Lung microvascular endothelial cell (primary cell): ENCODE measurements around the gene ESR1. TPM values are rescaled to one million over a fixed set of nuclear protein-coding genes. Genes with fewer than 3 reads are reported as not detected.
A peak's percentile ranks its signal among the peaks of the same experiment; 100 is the strongest.

Experiments
- DNase-seq, 2 donors: peaks; one replicate each; pipeline versions ENCODE4 v3.0.0 to v3.0.0-alpha.2; 2010; ENCODE audit warnings: low read depth in 2 of 2
- total RNA-seq: library from RNA; depleted of rRNA; stranded (reverse); fragments of >200 nt; gene quantifications from 2 replicates; pipeline ENCODE4 v1.2.1, GENCODE V29; 2014

The ESR1 gene
- total RNA-seq = under 0.01 TPM in 2 replicates

DNA sequence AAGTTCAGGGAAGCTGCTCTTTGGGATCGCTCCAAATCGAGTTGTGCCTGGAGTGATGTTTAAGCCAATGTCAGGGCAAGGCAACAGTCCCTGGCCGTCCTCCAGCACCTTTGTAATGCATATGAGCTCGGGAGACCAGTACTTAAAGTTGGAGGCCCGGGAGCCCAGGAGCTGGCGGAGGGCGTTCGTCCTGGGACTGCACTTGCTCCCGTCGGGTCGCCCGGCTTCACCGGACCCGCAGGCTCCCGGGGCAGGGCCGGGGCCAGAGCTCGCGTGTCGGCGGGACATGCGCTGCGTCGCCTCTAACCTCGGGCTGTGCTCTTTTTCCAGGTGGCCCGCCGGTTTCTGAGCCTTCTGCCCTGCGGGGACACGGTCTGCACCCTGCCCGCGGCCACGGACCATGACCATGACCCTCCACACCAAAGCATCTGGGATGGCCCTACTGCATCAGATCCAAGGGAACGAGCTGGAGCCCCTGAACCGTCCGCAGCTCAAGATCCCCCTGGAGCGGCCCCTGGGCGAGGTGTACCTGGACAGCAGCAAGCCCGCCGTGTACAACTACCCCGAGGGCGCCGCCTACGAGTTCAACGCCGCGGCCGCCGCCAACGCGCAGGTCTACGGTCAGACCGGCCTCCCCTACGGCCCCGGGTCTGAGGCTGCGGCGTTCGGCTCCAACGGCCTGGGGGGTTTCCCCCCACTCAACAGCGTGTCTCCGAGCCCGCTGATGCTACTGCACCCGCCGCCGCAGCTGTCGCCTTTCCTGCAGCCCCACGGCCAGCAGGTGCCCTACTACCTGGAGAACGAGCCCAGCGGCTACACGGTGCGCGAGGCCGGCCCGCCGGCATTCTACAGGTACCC, at the start of gene ESR1:
Gene ESR1 (plus strand): TSS at position 170 of the 858 bp plus-strand sequence. CDS start 231 bp downstream, at position 401.
- DNase-seq = peak in 1 of 2 donors; percentile 2

DNA sequence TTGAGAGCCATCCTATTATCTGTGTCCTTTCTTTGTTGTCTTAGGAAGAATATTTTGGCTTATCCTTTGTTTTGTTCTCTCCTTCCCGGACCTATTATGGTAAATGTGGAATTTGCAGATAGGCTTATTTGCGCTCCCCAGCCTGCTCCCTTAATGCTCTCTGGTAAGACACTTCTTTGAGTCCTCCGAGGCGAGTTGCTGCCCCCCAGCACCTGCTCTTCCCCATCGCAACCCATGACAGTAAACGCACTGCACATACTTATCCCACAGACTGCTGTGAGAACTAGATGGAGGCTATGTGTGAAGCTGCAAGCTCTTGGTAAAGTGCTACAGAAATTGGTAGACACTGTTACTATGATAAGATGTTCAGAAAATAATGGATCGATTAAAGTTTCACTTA, 47.0 kb upstream of the ESR1 start:
- DNase-seq = no peak

DNA sequence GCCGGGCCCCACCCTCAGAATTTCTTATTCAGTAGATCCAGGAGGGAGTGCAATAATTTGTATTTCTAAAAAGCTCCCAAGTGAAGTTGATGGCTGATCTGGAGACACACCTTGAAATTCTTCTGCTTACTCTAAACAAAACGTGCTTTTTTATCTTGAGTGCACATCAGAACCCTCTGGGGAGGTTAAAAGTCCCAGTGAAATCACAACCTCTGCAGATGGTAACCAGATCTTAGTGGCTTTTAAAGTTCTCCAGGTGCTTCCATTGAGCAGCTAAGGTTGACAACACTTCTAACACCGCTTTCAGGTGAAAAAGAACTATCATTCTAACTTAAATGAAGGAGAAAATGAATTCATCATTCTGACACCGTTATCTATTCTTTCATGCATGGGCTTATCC, 45.6 kb upstream of the ESR1 start:
- DNase-seq = no peak

DNA sequence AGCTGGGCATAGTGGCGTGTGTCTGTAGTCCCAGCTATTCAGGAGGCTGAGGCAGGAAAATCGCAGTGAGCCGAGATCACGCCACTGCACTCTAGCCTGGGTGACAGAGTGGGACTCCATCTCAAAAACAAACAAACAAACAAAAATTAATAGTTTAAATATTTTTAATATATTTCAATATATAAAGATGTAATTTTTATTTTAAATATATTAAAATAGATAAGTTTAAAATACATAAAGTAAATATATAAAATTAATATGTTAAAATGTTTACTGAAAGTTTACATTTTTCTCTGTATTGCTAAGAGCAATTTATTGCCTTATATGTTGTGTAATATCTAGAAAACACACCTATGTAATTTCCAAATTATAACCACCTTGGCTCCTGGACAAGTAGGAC, 44.7 kb upstream of the ESR1 start:
- DNase-seq = no peak

DNA sequence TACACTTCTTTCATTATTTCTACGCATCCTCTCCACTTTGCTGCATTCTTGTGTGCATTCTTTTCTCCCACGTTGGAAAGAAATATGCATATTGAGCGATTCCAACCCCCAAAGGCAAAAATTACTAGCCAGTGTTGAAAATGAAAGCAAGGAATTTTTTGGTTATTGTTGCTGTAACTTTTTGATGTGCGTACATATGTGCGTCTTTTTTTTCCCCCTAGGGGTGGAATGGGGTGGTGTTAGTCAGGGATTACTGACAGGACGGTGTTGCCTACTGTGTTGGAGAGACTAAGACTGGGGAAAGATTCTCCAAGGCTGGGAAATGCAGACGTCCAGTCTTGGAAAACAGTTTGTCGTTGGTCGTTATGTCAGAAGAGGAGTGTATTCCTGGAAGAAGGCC, 44.2 kb upstream of the ESR1 start:
- DNase-seq = peak in 1 of 2 donors; percentile 13

DNA sequence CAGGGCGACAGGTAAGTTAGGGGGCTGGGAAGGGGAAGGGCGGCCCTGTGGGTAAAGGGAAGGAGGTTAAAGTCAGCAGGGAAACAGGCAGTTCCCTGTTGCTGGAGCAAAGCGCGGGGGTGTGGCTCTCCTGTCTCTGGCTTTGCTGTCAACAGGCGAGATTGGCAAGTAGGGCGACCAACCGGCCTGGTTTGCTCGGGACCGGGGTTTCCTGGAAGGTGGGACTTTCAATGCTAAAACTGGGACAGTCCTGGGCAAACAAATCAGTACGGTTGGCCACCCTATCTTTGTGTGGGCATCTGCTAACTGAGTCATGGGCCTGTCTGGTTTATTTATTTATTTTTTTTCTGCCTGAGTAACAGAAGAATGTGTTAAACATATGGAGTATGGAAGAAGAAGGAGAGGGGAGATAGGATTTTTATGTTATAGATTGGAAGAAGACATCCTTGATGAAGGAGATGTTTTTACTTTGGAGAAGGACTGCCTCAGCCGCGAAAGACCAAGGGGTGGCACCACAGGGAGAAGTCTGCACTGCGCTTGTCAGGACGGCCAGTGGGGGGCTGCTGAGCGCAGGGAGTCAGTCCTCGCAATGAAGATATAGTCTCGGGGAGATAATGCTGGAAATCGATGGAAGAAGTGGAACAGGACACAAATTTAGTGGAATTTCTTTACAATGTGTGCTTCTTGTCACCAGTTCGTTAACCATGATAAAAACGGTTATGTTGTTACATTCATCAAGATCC, 43.4 kb upstream of the ESR1 start:
- DNase-seq = peak; percentile 77 to 85

DNA sequence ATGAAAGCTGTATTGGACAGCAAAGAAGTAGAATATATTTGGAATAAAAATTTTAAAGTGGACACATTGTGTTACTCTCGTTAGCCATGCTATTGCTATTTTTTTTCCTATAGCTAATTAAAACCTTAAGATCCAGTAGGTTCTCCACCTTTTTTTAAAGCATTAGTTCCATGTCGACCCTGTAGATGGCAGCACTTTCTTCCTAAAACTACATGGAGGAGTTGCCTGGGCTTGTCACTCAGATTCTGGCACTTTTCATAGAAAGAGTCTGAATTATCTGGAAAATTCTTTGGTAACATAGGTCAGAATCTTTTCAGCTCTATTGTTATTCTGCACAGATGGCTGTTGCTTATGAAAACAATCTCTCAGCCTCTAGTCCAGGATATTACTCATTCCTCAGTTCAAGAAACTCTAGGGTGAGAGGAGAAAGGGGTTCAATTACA, 42.0 kb upstream of the ESR1 start:
- DNase-seq = peak; percentile 84 to 95

DNA sequence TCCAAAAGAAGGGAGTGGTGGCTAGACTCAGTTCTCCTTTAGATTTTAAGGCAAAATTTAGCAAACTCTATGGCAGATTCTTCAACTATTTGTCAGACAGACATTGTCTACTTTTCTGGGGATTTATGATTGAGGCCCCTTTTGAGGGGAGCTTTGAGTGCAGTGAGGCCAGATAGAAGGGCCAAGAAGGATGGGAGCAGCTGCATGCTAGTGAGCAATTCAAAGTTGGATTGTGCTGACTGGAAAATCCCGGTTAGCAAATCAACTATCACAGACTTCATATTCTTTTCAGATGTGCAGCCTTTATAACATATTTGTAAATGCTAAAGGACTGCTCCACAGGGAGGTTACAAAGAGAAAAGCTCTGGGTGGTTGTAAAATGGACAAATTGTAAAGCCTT, 35.0 kb upstream of the ESR1 start:
- no peak for DNase-seq

DNA sequence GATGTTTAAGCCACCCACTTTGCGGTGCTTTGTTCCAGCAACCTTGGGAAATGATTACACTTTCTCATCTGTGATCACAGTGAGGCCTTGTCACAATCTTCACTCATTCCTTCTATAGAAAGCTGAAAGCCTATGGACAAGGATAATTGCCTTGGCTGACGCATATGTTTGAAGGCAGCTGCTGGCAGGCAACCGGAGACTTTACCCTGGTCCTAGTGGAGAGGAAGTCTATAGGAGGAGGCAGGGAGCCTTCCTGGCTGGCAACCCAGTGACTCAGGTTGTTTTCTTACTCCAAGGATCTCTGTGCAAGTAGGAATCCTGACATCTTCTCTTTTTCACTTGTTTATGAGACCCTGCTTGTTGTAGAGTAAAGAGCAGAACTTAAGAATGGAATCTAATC, 34.1 kb upstream of the ESR1 start:
- no peak for DNase-seq

DNA sequence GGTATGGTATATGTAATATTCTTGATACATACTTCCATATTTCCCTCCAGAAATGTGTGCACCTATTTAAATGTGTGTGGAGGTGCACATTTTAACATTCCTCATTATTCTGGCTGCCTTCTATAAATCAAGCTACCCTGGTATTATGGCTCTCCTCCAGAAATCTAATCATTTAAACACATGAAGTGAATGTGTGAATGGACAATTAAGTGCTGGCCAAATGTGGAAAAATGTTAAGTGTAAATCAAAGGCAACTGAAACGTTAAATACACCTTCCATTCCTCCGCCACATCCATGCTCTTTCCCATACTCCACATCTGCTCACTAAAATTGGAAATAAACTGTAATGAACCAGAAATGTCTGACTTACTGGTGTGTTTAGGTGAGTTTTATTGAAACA, 24.9 kb upstream of the ESR1 start:
- no peak for DNase-seq

DNA sequence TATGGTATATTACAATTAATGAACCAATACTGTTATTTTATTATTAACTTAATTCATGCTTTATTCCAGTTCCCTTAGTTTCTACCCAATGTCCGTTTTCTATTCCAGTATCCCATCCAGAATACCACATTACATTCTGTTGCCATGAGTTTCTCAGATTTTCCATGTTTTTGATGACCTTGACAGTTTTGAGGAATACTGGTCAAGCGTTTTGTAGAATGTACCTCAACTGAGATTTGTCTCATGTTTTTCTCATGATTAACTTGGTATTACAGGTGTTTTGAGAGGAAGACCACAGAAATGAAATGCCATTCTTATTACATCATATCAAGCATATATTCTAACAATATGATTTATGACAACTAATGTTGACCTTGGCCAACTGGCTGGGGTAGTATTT, 23.8 kb upstream of the ESR1 start:
- DNase-seq = no peak

DNA sequence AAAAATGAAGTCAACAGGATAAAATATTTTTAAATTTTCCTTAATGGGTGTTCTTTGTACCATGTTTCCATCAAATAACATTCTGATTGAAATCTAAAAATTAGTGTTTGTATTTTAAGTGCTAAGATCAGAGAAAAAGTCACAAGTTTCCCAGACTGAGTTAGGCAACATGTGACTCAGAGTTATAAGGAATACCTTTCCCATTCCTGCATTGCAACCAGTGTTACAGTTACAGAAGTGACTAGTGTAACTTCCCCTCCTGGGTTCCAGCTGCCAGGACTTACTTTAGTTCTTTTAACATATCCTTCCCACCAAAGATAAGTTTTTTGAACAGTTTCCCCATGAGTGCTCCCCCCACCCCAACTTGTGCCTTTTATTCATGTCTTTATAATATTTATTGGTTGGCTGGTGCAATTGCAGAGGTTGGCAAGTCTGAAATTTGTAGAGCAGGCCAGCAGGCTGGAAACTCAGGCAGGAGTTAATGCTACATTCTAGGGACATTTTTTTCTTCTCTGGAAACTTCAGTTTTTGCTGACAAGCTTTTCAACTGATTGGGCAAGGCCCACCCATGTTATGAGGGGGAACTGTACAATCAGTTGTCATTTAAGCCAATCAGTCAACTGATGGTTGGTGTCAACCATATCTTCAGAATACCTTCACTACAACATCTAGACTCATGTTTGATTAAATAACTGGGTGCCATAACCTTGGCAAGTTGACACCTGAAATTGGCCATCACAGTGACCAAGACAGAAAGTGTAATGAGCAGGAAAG, 22.9 kb upstream of the ESR1 start:
- DNase-seq = no peak

DNA sequence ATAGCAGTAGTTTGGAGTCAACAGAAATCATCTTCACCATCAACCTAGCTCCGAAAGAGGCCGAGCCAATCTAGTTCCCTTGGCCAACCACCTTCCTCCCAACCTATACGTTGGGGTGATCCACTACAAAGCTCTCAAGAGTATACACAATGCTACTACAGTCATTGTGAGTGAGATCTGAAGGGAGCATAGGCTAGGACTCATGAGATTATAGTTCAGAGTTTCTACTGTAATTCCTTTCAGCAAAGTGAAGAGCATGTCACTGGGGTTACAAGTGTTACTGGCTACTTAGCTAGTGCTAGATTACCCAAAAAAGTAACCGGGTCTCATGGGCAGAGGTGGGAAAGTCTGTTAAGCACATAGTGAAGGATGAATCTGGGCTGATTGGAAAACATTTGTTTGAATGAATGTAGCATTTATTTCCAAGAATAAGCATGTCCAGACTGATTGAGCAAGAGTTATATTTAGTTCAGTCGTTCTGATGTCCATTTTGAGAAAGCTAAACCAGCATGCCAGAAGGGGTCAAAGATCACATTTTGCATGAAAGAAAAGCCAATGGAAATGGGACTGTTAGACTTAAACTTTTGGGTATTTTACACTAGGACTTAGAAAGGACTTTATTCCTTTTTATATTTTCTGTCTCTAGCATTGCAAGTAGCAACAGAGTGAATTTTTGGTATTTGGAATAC, 10.5 kb upstream of the ESR1 start:
- no peak for DNase-seq

DNA sequence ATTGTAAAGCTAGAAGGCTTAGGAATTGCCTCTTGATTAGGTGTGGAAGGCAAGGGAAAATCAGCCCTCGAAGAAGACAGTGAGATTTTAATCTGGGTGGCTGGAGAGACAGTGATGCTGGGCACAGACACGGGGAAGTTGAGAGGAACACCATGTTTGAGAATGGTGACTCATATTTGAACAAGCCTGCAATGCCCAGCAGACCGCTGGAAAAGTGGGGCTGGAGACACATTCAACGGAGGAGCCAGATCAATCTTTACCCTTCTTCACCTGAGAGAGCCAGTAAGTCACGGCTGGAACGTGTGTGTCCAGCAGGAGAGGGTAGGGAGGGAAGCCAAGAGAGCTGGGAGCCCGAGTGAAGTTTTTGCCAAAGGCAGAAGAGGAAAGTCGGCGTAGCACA, 3.7 kb upstream of the ESR1 start:
- no peak for DNase-seq

DNA sequence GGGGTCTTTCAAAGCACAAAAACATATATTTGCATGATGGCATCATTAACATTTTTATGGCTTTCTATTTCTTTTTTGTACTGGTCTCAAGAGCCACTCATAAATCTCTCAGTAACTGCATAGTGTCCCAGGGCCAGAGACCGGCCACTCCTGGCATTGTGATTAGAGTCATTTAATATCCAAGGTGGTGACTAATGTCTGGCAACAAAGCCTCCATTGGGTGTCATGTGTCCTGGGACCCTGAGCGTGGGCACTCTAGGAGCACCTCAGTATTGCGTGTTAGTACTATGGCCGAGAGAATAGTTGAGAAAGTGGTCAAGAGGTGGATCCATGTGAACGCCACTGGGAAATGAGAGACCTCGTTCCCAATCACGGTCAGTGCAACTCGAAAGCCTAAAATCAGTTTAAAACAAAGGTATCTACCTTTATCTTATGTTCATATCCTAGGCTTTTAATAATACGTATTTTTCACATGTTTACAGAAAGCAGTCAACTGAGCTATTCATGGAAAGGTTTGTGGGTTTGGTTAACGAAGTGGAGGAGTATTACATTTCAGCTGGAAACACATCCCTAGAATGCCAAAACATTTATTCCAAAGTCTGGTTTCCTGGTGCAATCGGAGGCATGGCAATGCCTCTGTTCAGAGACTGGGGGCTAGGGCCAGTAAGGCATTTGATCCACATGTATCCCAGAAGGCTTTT, 2.7 kb upstream of the ESR1 start:
- no peak for DNase-seq

DNA sequence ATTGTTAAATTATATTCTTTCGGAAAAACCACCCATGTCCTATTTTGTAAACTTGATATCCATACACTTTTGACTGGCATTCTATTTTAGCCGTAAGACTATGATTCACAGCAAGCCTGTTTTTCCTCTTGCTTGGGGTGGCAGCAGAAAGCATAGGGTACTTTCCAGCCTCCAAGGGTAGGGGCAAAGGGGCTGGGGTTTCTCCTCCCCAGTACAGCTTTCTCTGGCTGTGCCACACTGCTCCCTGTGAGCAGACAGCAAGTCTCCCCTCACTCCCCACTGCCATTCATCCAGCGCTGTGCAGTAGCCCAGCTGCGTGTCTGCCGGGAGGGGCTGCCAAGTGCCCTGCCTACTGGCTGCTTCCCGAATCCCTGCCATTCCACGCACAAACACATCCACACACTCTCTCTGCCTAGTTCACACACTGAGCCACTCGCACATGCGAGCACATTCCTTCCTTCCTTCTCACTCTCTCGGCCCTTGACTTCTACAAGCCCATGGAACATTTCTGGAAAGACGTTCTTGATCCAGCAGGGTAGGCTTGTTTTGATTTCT, 2.1 kb upstream of the ESR1 start:
- DNase-seq = no peak

DNA sequence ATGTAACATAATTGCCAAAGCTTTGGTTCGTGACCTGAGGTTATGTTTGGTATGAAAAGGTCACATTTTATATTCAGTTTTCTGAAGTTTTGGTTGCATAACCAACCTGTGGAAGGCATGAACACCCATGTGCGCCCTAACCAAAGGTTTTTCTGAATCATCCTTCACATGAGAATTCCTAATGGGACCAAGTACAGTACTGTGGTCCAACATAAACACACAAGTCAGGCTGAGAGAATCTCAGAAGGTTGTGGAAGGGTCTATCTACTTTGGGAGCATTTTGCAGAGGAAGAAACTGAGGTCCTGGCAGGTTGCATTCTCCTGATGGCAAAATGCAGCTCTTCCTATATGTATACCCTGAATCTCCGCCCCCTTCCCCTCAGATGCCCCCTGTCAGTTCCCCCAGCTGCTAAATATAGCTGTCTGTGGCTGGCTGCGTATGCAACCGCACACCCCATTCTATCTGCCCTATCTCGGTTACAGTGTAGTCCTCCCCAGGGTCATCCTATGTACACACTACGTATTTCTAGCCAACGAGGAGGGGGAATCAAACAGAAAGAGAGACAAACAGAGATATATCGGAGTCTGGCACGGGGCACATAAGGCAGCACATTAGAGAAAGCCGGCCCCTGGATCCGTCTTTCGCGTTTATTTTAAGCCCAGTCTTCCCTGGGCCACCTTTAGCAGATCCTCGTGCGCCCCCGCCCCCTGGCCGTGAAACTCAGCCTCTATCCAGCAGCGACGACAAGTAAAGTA, 547 bp upstream of the ESR1 start:
- no peak for DNase-seq

DNA sequence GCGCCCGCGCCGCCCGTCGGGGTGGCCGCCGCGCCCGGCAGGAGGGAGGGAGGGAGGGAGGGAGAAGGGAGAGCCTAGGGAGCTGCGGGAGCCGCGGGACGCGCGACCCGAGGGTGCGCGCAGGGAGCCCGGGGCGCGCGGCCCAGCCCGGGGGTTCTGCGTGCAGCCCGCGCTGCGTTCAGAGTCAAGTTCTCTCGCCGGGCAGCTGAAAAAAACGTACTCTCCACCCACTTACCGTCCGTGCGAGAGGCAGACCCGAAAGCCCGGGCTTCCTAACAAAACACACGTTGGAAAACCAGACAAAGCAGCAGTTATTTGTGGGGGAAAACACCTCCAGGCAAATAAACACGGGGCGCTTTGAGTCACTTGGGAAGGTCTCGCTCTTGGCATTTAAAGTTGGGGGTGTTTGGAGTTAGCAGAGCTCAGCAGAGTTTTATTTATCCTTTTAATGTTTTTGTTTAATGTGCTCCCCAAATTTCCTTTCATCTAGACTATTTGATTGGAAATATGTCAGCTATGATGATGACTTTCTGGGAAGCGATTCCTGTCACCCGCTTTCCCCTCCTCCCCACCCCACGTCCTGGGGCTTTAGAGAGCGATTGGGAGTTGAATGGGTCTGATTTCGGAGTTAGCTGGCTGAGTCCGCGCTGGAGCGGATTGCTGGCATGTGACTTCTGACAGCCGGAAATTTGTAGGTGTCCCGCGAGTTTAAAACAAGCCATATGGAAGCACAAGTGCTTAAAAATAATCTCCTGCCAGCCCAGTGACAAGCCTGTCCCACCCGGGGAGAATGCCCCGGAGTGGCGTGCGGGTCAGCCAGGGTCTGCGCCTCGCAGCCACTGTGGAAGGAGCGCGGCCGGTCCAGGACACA, 1.1 kb downstream of the ESR1 start:
- peak in 1 of 2 donors; percentile 13 for DNase-seq

DNA sequence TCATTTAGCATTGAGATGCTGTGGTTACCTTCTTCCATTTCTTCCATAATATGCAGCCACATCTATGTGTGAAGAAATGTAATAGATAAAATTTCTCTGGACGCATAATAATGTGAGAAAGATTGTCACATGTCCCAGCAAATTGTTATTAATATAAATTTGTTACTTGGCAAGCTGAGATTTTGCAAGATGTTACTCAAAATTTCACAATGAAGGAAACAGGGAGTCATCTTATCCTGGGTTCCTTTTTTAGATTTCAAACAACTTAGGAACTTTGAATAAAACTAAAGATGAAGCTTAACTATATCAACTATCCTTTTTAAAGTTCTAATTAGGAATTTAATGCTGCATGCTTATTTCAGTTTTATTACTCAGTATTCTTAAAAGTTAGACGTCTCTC, 3.6 kb downstream of the ESR1 start:
- no peak for DNase-seq
